Activated CD4-positive, alpha-beta T cell treated with anti-CD3 and anti-CD28 coated beads, Interleukin-2, amount 50 U/mL, for 48 hours (primary cell): ENCODE data around the gene SPDYE4.

Experiments used
- DNase-seq, 2 experiments: peaks; one replicate each; pipeline ENCODE4 v3.0.0-alpha.2; 2020

SPDYE4 gene

DNA sequence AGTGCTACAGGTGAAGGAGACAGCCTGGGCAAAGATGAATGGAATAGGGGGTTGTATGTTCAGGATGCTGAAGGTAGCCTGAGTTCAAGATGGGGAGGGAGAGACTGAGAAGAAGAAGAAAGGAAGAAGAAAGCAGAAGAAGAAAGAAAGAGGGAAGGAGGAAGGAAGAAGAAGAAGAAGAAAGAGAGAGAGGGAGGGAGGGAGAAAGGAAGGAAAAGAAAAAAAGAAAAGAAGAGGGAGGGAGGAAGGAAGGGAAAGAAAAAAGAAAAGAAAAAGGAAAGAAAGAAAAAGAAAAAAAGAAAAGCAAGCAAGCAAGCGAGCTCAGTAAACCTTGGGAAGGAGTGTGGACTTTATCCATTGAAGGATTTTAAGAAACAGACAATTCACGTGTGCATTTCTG lies 21.6 kb downstream of the SPDYE4 start:
- DNase-seq = no peak

DNA sequence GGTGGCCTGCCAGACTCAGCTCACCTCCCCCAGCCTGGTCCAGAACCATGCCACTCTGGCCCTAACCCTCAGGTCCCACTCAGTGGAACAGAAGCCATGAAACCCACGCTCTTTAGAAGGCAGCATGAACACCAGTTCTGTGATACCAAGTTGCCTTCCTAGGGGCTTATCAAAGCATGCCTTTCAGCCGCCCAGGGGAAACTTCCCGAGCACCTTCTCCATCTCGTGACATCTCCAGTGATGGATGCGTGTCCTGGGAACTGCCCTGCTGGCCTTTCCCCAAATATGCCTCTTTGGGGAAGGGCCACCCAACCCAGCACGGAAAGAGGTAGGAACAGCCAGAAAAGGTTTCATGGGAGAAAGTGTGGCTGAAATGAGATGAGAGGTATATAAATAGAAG lies 22.0 kb downstream of the SPDYE4 start:
- no peak for DNase-seq

DNA sequence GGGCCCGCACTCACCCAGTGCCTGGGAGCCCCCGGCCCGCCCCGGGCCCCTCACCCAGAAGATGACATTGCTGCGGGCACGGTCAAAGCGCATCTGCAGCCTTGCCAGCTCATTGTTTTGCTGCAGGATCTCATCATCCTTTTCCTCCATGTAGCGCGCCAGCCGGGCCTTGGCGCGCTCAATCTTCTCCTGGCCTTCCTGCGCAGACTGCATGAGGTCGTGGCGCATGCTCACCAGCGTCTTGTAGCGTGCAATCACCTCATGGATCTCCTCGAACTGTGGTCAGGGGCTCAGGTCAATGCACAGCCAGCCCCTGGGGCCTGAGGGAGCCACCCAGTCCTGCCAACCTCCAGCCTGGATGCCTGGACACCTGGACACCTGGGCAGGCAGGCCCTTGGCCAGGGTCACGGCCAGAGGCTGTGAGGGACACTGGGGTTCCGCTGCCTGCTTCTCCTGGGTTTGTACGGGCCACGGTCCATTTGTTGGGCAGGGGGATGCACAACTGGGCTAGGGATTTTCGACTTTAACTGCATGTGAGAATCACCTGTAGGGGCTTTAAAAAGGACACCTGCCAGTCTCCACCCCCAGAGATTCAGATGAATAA lies 22.9 kb downstream of the SPDYE4 start:
- no peak for DNase-seq

DNA sequence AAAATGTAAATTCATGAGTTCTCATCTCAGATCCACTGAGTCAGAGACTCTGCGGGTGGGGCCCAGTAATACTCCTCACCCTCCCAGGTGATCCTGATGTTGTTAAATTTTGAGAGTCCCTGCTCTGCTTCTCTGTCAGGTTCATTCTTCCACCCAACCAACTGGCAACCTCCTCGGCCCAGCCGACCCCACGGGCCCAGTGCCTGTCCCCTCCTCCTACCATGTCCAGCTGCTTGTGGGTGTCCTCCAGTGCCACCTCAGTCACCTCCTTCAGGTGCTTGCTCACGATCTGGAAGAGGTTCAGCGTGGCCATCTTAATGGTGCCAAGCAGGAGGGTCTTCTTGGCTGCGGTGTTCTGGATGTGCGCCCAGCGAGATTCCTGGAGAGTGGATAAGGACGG lies 23.5 kb downstream of the SPDYE4 start:
- no peak for DNase-seq

DNA sequence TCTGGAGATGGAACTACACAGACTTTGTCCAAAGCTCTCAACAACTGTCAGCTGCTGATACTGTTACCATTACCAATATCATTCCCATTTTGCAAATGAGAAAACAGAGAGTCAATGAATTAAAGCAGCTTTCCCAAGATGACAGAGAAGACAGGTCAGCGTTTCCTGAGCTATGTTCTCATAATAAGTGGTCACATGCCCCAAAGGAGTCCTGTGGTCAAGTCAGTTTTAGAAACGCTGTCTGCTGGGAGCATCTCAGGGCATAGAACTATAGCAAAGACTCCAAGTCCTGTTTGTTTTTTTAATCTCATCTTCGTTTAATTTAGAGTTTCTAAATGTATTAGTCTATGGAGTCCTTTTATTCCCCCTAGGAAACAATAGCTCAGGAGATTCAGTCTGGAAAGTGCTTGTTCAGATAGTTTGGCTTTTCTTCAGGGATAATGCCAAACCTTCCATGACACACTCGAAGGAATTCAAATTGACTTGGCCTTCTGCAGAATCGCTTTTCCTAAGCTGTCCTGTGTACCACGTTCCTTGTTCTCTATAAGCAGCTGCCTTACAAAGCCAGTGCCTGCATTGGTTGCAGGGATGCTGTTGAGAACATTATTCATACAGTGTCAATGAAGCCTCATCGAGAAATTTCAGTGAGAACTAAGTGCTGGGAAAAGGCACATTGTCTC lies 25.8 kb downstream of the SPDYE4 start:
- DNase-seq = no peak

DNA sequence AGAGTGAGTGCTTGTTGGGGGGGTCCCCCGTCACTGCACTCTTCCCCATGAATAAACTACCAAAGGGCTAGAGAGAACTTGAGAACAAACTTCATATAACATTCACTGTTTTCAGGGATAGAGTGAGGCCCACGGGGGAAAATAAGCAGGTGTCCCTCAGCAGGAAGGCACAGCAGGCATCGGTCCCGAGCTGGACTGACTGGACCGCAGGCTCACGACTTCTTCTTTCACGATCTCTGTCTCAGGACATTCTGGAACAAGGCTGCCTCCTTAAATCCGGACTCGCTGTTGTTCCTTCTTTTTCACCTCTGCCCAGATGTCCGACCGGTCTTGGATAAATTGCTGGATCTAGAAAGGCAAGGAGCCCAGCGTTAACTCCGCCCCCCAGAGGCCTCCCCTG lies 28.5 kb downstream of the SPDYE4 start:
- no peak for DNase-seq

DNA sequence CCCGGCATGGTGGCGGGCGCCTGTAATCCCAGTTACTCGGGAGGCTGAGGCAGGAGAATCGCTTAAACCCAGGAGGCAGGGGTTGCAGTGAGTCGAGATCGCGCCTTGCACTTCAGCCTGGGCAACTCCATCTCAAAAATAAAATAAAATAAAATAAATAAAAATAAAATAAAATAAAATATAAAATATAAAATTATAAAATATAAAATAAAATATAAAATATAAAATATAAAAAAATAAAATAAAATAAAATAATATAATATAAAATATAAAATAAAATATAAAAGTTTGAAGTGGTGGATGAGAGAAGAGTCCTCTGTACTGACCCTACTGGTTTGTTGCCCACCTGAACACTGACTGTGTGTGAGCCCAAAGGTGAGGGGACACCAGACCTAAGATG lies 28.9 kb downstream of the SPDYE4 start:
- DNase-seq = no peak

DNA sequence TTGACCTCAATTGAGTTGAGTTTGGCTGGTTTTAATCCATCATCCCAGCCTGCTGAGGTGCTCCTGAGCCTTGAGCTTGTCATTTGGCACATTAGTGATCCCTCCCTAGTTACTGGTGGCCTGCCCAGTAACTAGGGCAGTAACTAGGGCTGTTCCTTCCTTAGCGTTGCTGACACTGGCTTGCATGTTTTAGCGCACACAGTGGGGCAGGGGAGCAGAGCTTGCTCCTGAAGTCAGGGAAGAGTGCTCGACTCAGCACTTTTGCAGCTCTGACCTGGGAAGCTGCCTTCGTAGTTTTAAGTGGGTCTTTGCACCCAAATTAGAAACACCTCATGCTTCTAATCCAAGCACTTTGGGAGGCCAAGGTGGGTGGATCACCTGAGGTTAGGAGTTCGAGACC lies 29.4 kb downstream of the SPDYE4 start:
- DNase-seq = no peak

DNA sequence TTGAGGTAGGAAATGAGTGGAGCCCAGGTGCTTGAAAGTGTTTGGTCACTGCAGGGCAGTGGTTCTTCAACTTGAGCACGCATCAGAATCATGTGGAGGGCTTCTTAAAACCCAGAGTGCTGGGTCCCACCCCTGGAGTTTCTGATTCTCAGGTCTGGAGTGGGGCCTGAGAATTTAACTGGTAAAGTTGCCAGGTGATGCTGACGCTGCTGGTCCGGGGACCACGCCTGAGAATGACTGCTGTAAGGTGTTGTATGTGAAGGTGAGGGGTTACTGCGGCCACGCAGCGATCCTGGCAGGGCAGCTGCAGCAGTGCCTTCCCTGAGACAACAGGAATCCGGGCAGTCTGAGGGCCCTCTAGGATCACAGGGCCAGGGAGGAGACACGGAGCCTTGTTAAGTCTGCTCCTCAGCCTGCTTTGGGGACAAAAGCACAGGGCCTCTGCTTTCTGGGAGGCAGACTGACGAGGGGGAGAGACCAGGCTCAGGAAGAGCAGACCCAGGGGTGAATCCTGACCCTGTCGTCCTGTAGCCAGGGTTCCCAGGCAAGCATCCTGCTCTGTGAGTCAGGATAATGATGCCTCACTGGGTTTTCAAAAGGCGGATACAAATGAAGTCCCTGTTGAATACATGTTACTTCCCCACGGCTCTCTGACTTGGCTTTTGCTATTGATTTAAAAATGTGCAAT lies 30.0 kb downstream of the SPDYE4 start:
- no peak for DNase-seq

DNA sequence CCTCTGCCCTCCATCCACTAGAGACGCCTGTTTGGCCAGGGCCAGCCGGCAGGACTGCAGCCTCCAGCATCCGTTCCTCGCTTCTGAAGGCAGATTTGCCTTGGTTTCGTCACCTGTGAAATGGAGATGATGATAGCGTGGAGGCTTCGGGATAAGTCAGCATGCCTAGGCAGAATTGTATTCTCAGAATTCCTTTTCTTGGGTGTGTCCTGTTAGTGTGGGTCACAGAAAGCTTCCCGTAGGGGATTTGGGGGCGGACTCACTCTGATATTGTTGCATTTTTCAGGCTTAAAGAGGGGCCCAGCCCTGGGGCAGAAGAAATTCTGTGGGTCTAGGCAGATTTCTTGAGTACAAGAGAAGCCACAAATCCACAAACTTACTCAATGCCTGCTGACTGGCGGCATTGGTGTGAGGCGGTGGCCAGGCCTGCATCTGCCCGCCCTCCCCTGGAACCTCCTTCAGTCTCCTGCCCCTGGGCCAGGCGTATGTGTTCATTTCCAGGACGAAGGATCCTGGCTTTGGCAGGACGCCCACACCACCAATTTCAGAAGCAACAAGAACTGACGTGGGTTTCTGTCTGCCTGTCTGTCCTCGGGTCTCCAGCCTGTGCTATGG lies 31.3 kb downstream of the SPDYE4 start:
- no peak for DNase-seq

DNA sequence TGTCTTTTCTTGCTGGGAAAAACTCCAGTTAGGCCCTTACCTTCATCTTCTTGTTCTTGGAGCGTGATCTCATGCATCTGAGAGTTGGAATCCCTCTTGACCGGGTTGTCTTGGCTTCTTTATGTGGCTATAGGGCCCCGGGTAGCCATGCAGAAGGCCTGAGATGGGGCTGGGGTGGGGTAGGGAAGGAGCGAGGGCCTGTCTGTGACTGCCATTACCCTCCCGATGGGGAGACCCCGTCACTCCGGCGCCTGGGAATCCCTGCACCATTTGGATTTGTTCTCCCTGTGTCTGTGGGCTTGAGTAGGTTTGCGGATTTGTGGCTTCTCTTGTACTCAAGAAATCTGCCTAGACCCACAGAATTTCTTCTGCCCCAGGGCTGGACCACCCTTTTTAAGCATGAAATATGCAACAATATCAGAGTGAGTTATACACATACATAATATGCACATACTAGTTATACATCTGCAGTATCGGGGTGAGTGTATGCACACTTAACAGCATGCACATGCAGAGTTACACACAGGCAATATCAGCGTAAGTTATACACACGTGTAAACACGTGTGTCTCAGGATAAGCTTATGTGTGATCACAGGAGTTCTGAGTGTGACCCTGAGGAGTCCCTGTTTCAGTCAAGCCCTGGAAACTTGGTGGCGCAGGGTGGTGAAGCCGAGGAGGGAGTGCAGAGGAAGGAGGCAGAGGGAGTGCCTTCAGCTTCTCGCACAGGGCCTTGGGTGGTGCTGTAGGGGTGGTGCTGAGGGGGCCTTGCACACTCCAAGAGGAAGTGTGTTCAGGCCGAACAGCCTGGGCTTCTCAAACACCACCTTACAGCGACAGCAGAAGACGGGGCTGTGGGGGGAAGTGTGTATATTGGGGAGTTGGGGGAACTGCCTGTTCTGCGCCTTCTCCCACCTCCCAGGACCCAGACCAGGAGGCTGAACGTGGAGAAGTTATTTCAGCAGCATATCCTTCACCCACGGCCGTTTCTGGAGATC lies 32.2 kb downstream of the SPDYE4 start:
- DNase-seq = no peak

DNA sequence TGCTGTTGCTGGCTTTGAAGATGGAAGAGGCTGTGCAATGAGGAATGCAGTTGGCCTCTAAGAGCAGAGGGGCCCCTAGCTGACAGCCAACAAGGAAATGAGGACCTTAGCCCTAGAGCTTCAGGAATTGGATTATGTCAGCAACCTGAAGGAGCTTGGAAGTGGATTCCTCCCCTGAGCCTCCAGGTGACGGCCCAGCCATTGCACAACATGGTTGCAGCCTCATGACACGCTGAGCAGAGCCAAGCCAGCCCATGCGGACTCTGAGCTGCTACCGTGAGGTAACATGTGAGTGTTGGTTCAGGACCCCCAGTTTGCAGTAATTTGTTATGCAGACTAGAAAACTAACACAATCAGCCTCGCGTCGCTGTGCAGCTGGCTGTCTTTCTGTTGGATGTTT lies 33.9 kb downstream of the SPDYE4 start:
- no peak for DNase-seq

DNA sequence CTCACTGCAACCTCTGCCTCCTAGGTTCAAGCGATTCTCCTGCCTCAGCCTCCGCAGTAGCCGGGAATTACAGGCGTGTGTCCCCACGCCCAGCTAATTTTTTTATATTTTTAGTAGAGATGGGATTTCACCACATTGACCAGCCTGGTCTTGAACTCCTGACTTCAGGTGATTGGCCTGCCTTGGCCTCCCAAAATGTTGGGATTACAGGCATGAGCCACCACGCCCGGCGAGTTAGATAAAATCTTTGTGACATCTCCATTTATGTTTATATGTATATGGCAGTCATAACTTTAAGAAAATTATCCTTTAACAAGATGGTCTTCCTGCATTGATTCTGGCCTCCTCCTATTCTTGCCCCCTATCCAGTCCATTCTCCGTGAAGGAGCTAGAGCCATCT lies 37.8 kb downstream of the SPDYE4 start:
- DNase-seq = no peak

DNA sequence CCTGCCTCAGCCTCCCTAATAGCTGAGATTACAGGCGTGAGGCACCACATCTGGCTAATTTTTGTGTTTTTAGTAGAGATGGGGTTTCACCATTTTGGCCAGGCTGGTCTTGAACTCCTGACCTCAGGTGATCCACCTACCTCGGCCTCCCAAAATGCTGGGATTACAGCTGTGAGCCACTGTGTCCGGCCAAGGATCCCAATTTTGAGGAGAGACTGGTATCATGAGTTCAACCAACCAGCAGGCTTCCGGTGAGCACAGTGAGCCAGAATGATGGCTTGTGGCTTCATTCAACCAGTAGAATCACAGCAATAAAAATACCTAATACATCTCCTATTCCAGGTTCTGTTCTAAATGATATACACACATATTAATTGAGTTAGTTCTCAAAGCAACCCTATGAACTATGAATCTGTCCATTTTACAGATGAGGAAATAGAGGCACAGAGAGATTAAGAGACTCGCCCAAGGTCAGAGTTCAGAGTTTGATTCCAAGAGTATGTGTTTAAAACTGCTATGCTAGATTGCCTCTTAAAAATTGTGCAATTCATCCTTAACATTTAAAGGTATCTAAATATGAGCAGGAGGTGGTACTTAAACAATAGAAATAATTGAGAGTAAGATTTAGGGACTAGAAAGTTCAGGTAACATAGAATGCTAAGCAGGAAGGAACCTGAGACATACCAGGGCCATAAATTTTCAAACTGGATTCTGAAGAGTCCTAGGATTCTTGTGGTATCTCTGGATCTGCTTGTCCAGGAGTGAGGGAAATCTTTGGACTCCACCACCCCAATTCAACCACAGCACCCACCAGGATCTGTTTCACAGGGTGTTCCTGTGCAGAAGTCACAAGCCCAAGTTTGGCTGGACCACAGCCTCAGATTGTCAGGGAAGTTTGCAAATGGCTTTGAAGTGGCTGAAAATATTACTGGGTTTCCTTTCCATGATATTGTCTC lies 38.8 kb downstream of the SPDYE4 start:
- no peak for DNase-seq

DNA sequence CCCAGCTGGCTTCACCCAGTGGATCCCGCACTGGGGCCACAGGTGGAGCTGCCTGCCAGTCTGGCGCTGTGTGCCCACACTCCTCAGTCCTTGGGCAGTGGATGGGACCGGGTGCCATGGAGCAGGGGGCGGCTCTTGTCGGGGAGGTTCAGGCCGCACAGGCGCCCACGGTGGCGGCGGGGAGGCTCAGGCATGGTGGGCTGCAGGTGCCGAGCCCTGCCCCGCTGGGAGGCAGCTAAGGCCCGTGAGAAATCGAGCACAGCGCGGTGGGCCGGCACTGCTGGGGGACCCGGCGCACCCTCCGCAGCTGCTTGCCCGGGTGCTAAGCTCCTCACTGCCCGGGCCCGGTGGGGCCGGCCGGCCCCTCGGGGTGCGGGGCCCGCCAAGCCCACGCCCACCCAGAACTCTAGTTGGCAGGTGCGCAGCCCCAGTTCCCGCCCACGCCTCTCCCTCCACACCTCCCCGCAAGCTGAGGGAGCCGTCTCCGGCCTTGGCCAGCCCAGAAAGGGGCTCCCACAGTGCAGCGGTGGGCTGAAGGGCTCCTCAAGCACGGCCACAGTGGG lies 40.3 kb downstream of the SPDYE4 start:
- no peak for DNase-seq

DNA sequence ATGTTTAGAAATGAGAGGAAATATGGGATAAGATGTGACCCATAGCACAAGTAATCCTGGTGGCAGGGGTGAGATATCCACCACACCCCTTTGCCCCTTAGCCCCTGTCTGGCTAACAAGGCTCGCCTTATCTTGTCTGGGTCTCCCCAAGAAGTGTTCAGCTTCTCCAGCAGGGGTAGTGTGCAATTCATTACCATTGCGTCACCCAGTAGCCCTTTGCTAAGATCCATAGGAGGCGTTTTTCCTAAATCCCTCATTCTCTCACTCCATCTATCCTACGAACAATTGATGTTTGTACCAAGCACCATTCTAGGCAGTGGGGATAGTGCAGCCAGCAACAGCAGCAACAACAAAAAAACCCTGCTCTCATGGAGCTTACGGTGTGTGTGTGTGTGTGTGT lies 44.5 kb downstream of the SPDYE4 start:
- DNase-seq = no peak

DNA sequence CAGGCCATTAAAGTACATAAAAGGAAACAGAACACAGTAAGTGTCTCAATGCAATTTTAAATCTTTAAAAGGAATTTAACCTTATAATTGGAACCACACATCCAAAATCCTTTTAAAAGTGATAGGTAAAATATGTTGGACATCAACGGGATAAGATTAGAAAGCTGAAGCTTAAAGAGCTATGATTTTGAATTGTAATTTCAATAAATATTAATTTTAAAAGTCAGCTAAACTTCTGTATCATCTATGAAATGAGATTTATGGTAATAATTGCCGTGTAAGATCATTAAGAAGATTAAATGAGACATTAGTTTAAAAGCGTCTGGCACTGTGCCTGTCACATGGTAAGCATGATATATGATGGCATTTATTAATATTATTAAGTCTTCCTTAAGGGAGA lies 45.0 kb downstream of the SPDYE4 start:
- DNase-seq = no peak

DNA sequence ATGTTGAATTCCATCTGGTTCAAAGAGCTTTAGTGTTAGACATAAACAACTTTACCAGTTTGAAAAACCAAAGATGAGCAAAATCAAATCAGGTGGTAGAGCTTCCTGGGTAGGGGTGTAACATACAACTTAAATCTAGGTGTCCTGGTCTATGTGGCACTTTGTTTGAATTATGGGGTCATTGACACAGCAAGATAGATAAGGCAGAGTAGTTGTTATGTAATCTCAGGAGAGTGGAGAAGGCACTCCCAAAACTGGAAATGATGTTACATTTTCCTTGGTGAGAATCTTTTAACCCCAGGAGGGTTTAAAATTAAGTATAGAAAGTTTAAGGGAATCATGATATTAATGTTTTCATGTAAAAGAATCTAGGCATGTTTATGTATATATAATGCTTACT lies 45.6 kb downstream of the SPDYE4 start:
- no peak for DNase-seq

DNA sequence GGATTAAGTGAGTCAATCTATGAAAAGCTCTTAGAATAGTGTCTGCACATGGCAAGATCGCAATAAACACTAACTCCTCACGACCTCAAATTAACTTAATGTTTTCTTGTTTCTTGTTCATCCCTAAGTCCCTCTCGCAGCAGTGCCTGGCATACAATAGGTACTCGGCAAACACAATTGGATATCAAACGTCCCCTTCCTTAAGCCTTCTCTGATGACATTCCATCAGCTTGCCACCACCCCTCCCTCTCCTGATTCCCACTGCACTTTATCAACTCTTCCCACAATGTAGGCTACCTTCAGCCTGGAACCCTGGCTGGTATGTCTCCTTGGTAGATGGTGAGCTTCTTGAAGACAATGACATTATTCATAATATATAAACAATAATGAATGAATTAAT lies 47.1 kb downstream of the SPDYE4 start:
- no peak for DNase-seq

DNA sequence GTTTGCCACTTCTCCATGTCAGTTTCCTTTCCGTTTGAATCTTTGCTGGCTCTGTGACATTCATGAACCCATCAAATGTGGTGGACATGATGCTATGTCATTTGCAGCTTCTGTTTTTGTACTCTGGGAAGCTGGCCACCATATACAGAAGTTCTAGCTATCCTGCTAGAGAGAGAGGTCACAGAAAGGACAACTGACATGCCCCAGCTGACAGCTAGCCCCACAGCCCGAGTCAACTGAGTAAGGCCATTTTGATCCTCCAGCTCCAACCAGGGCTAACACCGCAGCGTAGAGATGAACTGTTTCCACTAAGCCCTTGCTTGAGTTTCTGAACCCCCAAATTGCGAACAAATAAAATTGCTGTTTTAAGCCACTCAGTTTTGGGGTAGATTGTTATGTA lies 47.5 kb downstream of the SPDYE4 start:
- DNase-seq = no peak

DNA sequence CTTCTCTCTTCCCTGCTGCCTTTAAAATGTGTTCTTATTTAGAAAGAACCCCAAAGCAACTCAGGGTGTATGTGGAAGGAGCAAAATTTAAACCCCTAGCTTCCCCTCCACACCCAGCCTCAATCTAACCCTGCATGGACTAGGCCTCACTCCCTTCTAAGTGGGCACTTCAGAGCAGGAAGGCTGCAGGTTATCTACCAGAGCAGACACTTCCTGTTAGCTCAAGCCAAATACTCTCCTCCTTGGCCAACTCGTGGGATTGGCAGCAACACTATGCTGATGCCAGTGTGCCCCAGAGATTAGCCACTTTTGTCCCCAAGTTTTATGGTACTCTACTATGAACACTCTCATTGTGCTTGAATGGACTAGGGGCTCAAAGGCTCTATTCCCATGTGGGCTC lies 49.3 kb downstream of the SPDYE4 start:
- DNase-seq = no peak
